Measurements from ENCODE around the gene GPR108.

GPR108 gene

DNA sequence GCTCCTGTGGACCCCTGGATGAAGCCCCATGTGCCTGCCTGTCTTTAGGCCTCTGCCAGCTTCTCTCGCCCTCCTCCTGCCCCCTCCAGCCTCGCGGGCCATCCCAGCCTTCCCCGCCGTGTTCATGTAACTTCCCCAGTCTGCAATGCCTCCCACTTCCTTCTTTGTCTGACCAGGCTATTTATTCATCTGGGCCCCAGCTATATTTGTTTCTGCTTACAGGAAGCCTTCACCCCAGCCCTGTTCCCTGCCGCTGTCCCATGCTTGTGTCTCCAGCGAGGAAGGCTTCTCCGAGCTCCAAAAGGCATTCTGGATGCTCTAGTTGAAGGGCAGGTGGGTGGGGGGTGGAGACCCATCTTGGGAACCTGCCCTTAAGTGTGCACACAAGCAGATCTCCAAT, 9.0 kb downstream of the GPR108 start:
- Histone ChIP-seq H3K36me3 (ENCODE audit: control insufficient read depth in 2 of 2, insufficient read depth in 1 of 2, low read length in 2 of 2) (peaks cover 0 to 17% of the 10 kb centered on the region in 2 experiments; a peak in 2 of 3 replicates), H3K4me3 (ENCODE audit: low read depth, low read length) (no peak overlapping the region), H3K27ac (ENCODE audit: extremely low read depth, low read depth, low read length) (no peak overlapping the region), H3K9me3 (ENCODE audit: control insufficient read depth, insufficient read depth, low read depth, low read length) (no peaks in the 10 kb centered on the region), H3K4me1 (ENCODE audit: control insufficient read depth, insufficient read depth, low read length) (no peaks in the 10 kb centered on the region)
- ChIA-PET CTCF (interaction anchor here (0.7 to 1.8 kb wide), 3 partner anchors 108 to 209 kb away, joined by 3 to 4 read pairs (median 4); no protein-coding TSS in a partner anchor), POLR2A (interaction anchor here (0.7 kb wide), 1 partner anchor 18 kb away, joined by 3 read pairs; no protein-coding TSS in a partner anchor)
- no peak for TF ChIP-seq GLI2 (tag by site-specific recombination; IDR thresholded peaks at IDR 0.05; ENCODE audit: borderline replicate concordance, low read depth)
- TF ChIP-seq, protein P1, sequence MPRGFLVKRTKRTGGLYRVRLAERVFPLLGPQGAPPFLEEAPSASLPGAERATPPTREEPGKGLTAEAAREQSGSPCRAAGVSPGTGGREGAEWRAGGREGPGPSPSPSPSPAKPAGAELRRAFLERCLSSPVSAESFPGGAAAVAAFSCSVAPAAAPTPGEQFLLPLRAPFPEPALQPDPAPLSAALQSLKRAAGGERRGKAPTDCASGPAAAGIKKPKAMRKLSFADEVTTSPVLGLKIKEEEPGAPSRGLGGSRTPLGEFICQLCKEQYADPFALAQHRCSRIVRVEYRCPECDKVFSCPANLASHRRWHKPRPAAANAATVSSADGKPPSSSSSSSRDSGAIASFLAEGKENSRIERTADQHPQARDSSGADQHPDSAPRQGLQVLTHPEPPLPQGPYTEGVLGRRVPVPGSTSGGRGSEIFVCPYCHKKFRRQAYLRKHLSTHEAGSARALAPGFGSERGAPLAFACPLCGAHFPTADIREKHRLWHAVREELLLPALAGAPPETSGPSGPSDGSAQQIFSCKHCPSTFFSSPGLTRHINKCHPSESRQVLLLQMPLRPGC (tag by site-specific recombination; IDR thresholded peaks at IDR 0.05): no peak
- TF ChIP-seq ZBTB1 (tag by site-specific recombination; IDR thresholded peaks at IDR 0.05): no peak
- TF ChIP-seq ZNF596 (tag by site-specific recombination; IDR thresholded peaks at IDR 0.05): no peak
- TF ChIP-seq ZNF214 (tag by site-specific recombination; IDR thresholded peaks at IDR 0.05; ENCODE audit: borderline replicate concordance): no peak
- TF ChIP-seq, protein P2, sequence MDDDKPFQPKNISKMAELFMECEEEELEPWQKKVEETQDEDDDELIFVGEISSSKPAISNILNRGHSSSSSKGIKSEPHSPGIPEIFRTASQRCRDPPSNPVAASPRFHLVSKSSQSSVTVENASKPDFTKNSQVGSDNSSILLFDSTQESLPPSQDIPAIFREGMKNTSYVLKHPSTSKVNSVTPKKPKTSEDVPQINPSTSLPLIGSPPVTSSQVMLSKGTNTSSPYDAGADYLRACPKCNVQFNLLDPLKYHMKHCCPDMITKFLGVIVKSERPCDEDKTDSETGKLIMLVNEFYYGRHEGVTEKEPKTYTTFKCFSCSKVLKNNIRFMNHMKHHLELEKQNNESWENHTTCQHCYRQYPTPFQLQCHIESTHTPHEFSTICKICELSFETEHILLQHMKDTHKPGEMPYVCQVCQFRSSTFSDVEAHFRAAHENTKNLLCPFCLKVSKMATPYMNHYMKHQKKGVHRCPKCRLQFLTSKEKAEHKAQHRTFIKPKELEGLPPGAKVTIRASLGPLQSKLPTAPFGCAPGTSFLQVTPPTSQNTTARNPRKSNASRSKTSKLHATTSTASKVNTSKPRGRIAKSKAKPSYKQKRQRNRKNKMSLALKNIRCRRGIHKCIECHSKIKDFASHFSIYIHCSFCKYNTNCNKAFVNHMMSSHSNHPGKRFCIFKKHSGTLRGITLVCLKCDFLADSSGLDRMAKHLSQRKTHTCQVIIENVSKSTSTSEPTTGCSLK (tag by site-specific recombination; IDR thresholded peaks at IDR 0.05): no peak
- no peak for TF ChIP-seq ZNF707 (tag by site-specific recombination; IDR thresholded peaks at IDR 0.05)
- no peak for TF ChIP-seq ZNF433 (tag by site-specific recombination; IDR thresholded peaks at IDR 0.05; ENCODE audit: low read depth)
- TF ChIP-seq, protein P3, sequence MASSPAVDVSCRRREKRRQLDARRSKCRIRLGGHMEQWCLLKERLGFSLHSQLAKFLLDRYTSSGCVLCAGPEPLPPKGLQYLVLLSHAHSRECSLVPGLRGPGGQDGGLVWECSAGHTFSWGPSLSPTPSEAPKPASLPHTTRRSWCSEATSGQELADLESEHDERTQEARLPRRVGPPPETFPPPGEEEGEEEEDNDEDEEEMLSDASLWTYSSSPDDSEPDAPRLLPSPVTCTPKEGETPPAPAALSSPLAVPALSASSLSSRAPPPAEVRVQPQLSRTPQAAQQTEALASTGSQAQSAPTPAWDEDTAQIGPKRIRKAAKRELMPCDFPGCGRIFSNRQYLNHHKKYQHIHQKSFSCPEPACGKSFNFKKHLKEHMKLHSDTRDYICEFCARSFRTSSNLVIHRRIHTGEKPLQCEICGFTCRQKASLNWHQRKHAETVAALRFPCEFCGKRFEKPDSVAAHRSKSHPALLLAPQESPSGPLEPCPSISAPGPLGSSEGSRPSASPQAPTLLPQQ (tag by site-specific recombination; IDR thresholded peaks at IDR 0.05): no peak
- TF ChIP-seq, protein P4, sequence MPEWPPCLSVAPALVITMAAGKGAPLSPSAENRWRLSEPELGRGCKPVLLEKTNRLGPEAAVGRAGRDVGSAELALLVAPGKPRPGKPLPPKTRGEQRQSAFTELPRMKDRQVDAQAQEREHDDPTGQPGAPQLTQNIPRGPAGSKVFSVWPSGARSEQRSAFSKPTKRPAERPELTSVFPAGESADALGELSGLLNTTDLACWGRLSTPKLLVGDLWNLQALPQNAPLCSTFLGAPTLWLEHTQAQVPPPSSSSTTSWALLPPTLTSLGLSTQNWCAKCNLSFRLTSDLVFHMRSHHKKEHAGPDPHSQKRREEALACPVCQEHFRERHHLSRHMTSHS (tag by site-specific recombination; IDR thresholded peaks at IDR 0.05): no peak
- TF ChIP-seq ZNF791 (tag by site-specific recombination; IDR thresholded peaks at IDR 0.05): no peak
- TF ChIP-seq ZFP41 (tag by site-specific recombination; IDR thresholded peaks at IDR 0.05; ENCODE audit: borderline replicate concordance): no peak
- TF ChIP-seq, protein P5, sequence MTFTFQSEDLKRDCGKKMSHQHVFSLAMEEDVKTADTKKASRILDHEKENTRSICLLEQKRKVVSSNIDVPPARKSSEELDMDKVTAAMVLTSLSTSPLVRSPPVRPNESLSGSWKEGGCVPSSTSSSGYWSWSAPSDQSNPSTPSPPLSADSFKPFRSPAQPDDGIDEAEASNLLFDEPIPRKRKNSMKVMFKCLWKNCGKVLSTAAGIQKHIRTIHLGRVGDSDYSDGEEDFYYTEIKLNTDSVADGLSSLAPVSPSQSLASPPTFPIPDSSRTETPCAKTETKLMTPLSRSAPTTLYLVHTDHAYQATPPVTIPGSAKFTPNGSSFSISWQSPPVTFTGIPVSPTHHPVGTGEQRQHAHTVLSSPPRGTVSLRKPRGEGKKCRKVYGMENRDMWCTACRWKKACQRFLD (tag by site-specific recombination; IDR thresholded peaks at IDR 0.05): no peak
- TF ChIP-seq ZNF660 (tag by site-specific recombination; IDR thresholded peaks at IDR 0.05): no peak
- TF ChIP-seq ZNF843 (tag by site-specific recombination; IDR thresholded peaks at IDR 0.05): no peak
- no peak for TF ChIP-seq ZNF626 (tag by site-specific recombination; IDR thresholded peaks at IDR 0.05)
- TF ChIP-seq, protein P6, sequence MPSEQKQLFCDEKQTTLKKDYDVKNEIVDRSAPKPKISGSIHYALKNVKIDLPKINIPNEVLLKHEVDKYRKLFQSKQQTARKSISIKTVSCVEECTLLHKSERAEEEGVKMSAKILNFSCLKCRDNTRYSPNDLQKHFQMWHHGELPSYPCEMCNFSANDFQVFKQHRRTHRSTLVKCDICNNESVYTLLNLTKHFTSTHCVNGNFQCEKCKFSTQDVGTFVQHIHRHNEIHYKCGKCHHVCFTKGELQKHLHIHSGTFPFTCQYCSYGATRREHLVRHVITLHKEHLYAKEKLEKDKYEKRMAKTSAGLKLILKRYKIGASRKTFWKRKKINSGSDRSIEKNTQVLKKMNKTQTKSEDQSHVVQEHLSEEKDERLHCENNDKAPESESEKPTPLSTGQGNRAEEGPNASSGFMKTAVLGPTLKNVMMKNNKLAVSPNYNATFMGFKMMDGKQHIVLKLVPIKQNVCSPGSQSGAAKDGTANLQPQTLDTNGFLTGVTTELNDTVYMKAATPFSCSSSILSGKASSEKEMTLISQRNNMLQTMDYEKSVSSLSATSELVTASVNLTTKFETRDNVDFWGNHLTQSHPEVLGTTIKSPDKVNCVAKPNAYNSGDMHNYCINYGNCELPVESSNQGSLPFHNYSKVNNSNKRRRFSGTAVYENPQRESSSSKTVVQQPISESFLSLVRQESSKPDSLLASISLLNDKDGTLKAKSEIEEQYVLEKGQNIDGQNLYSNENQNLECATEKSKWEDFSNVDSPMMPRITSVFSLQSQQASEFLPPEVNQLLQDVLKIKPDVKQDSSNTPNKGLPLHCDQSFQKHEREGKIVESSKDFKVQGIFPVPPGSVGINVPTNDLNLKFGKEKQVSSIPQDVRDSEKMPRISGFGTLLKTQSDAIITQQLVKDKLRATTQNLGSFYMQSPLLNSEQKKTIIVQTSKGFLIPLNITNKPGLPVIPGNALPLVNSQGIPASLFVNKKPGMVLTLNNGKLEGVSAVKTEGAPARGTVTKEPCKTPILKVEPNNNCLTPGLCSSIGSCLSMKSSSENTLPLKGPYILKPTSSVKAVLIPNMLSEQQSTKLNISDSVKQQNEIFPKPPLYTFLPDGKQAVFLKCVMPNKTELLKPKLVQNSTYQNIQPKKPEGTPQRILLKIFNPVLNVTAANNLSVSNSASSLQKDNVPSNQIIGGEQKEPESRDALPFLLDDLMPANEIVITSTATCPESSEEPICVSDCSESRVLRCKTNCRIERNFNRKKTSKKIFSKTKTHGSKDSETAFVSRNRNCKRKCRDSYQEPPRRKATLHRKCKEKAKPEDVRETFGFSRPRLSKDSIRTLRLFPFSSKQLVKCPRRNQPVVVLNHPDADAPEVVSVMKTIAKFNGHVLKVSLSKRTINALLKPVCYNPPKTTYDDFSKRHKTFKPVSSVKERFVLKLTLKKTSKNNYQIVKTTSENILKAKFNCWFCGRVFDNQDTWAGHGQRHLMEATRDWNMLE (tag by site-specific recombination; conservative IDR thresholded peaks at IDR 0.05; ENCODE audit: low read depth): no peak

Data from HEK293 (cell line).